Measurements from ENCODE around the gene MBP.

The MBP gene

DNA sequence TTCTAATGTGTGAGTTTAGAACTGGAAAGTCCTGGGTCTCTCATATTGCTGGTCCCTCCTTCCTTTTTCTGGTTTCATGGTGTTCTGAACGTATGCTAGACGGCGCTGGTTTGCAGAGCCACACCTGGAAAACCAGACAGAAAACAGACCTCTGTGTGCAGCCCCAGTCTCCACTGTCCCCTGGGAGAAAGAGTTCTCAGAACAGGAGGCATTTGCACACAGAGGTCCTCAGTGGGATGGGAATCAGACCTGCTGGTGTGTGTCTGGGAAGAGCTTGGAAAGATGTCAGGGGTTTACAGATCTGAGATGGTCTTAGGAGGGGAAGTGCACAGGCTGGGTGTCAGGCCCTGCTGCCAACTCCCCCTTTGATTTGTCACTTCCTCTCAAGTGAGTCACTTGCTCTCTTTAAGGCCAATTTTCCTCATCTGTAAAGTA, 14.9 kb upstream of the MBP start:
- TF ChIP-seq ZC3H10 (CRISPR knock-in tag; IDR thresholded peaks at IDR 0.05) (no peak), RARB (CRISPR knock-in tag; IDR thresholded peaks at IDR 0.05) (no peak), CSDC2 (CRISPR knock-in tag; IDR thresholded peaks at IDR 0.05) (no peak), PPARA (CRISPR knock-in tag; IDR thresholded peaks at IDR 0.05; ENCODE audit: borderline replicate concordance) (no peak), TCF4 (CRISPR knock-in tag; IDR thresholded peaks at IDR 0.05; ENCODE audit: borderline replicate concordance) (no peak), ARNTL (CRISPR knock-in tag; IDR thresholded peaks at IDR 0.05; ENCODE audit: borderline replicate concordance, low read depth) (no peak), ZFP30 (CRISPR knock-in tag; IDR thresholded peaks at IDR 0.05) (no peak), OSR1 (CRISPR knock-in tag; IDR thresholded peaks at IDR 0.05) (no peak)
- TF ChIP-seq, protein P1, sequence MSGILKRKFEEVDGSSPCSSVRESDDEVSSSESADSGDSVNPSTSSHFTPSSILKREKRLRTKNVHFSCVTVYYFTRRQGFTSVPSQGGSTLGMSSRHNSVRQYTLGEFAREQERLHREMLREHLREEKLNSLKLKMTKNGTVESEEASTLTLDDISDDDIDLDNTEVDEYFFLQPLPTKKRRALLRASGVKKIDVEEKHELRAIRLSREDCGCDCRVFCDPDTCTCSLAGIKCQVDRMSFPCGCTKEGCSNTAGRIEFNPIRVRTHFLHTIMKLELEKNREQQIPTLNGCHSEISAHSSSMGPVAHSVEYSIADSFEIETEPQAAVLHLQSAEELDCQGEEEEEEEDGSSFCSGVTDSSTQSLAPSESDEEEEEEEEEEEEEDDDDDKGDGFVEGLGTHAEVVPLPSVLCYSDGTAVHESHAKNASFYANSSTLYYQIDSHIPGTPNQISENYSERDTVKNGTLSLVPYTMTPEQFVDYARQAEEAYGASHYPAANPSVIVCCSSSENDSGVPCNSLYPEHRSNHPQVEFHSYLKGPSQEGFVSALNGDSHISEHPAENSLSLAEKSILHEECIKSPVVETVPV (CRISPR knock-in tag; IDR thresholded peaks at IDR 0.05) = no peak
- TF ChIP-seq, protein P2, sequence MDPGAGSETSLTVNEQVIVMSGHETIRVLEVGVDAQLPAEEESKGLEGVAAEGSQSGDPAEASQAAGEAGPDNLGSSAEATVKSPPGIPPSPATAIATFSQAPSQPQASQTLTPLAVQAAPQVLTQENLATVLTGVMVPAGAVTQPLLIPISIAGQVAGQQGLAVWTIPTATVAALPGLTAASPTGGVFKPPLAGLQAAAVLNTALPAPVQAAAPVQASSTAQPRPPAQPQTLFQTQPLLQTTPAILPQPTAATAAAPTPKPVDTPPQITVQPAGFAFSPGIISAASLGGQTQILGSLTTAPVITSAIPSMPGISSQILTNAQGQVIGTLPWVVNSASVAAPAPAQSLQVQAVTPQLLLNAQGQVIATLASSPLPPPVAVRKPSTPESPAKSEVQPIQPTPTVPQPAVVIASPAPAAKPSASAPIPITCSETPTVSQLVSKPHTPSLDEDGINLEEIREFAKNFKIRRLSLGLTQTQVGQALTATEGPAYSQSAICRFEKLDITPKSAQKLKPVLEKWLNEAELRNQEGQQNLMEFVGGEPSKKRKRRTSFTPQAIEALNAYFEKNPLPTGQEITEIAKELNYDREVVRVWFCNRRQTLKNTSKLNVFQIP (CRISPR knock-in tag; IDR thresholded peaks at IDR 0.05; ENCODE audit: borderline replicate concordance, low read depth) = no peak
- ATAC-seq = no peak; the same call in 1 of the 3 replicates

DNA sequence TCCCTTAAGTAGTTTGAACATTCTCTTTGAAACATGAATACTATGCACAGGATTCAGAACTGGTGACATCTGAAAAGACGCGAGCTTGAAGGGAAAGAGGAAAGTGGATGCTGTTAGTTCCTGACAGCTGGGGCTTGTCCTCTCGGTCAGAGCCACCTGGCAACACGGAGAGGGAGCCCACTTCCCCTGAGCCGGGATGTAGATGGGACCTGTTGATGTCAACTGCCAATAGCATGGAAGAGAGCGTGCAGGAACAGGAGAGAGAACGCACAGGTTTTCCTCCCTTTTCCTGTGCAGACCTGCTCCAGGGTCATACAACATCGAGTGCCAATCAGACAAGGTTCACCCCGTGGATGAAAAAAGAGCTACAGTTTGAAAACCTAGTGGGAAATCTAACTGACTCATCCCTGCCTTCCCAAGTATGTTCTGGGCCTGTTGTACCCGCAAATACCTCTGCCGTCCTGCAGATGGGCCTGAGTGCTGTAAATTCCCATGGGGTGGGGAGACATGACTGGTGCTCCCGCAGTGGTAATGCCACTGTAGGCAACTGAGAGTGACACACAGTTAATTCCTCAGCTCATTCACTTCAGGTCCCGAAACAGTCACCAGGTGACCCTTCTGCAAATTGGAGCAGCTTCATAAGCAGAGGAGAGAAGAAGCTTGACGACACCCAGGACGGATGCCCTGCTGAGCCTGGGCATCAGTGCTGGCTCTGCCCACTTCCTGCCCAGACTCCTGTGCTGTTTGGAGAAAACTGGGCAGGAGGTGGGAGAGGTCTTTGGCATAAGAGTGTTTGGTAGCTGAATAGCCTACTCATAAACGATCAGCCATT, 13.9 kb upstream of the MBP start:
- no peak for TF ChIP-seq PATZ1 (CRISPR knock-in tag; IDR thresholded peaks at IDR 0.05; ENCODE audit: borderline replicate concordance)
- ATAC-seq = no peak

GRCh38 chr18:77145364-77145901, 12.8 kb upstream of the MBP start:
- TF ChIP-seq, protein P3, sequence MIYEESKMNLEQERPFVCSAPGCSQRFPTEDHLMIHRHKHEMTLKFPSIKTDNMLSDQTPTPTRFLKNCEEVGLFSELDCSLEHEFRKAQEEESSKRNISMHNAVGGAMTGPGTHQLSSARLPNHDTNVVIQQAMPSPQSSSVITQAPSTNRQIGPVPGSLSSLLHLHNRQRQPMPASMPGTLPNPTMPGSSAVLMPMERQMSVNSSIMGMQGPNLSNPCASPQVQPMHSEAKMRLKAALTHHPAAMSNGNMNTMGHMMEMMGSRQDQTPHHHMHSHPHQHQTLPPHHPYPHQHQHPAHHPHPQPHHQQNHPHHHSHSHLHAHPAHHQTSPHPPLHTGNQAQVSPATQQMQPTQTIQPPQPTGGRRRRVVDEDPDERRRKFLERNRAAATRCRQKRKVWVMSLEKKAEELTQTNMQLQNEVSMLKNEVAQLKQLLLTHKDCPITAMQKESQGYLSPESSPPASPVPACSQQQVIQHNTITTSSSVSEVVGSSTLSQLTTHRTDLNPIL (CRISPR knock-in tag; IDR thresholded peaks at IDR 0.05; ENCODE audit: low read depth) = no peak
- no peak for ATAC-seq

DNA sequence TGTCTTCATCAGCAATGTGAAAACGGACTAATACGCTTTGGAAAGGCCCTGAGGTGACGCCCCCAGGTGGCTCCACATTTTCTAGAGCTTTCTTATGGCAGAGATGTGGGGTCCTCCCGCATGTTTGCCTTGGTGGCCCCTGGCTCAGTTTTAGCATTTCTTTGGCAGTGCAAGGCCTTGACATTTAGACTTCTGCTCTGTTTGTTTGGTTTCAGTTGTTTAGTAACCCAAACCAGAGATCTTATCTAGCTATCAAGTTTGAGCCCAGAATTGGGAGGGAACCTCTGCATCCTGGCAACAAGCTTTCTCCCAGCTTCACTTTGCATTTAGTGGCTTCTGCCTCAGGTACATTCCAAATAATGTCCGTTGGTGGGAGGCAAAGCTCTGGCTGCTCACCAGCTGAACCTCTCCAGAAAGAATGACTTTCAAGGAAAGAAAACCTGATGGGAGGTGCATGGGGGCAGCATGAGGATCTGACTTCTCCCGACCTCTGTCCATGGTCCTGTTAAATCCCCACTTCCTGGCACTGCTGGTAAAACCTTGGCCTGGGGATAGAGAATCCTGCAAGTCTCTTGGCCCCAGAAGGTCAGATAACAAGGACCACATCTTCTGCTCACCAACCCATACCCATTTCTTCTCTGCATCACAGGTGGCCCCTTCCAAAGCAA, 12.0 kb upstream of the MBP start:
- ATAC-seq = no peak

More for the DNA sequence above, 12.0 kb upstream of the MBP start:
- no peak for TF ChIP-seq ZNF565 (CRISPR knock-in tag; conservative IDR thresholded peaks at IDR 0.05; ENCODE audit: low read depth)
- TF ChIP-seq, protein P2 (CRISPR knock-in tag; IDR thresholded peaks at IDR 0.05; ENCODE audit: borderline replicate concordance, low read depth) = no peak
- TF ChIP-seq TSHZ2 (CRISPR knock-in tag; IDR thresholded peaks at IDR 0.05) = no peak
- no peak for TF ChIP-seq ZNF70 (CRISPR knock-in tag; IDR thresholded peaks at IDR 0.05)
- no peak for TF ChIP-seq BACH2 (CRISPR knock-in tag; IDR thresholded peaks at IDR 0.05; ENCODE audit: borderline replicate concordance)
- no peak for TF ChIP-seq ZFP3 (CRISPR knock-in tag; IDR thresholded peaks at IDR 0.05)
- TF ChIP-seq RARB (CRISPR knock-in tag; IDR thresholded peaks at IDR 0.05) = no peak
- TF ChIP-seq TCF4 (CRISPR knock-in tag; IDR thresholded peaks at IDR 0.05; ENCODE audit: borderline replicate concordance) = no peak
- TF ChIP-seq, protein P1 (CRISPR knock-in tag; IDR thresholded peaks at IDR 0.05) = no peak
- no peak for TF ChIP-seq ISL1 (CRISPR knock-in tag; IDR thresholded peaks at IDR 0.05)
- TF ChIP-seq GLIS3 (CRISPR knock-in tag; IDR thresholded peaks at IDR 0.05) = no peak
- TF ChIP-seq CSDC2 (CRISPR knock-in tag; IDR thresholded peaks at IDR 0.05) = no peak
- no peak for TF ChIP-seq SNAI2 (CRISPR knock-in tag; IDR thresholded peaks at IDR 0.05)
- no peak for TF ChIP-seq OSR1 (CRISPR knock-in tag; IDR thresholded peaks at IDR 0.05)
- TF ChIP-seq ZNF8 (CRISPR knock-in tag; IDR thresholded peaks at IDR 0.05) = no peak

Data from SK-N-SH treated with all-trans-retinoic acid at 6 μM for 48 hours (cell line).